Stimulated activated CD8-positive, alpha-beta memory T cell treated with anti-CD3 and anti-CD28 coated beads, Interleukin-4, amount 100 ng/mL, for 48 hours (primary cell): ENCODE results near the gene KIF1A.
"Not testable (repeated sequence)": the region's sequence is repeated elsewhere in the genome, so short reads cannot be mapped to it uniquely, and the experiment has no call there.

Experiments used
- DNase-seq: peaks from one replicate; pipeline ENCODE4 v3.0.0-alpha.2; 2020

KIF1A gene

DNA sequence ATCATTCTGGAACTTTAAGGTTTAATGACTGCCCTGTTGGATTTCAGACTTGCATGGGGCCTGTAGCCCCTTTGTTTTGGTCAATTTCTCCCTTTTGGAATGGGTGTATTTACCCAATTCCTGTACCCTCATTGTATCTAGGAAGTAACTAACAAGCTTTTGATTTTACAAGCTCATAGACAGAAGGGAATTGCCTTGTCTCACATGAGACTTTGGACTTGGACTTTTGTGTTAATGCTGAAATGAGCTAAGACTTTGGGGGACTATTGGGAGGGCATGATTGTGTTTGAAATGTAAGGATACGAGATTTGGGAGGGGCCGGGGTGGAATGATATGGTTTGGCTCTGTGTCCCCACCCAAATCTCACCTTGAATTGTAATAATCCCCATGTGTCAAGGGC is 26.3 kb upstream of the KIF1A start:
- not testable (repeated sequence) for DNase-seq

- DNase-seq, result no peak
Measured at GRCh38 chr2:240840435-240841060, 20.5 kb upstream of the KIF1A start.

- no peak for DNase-seq
Measured at GRCh38 chr2:240839152-240840143, 19.4 kb upstream of the KIF1A start.

DNA sequence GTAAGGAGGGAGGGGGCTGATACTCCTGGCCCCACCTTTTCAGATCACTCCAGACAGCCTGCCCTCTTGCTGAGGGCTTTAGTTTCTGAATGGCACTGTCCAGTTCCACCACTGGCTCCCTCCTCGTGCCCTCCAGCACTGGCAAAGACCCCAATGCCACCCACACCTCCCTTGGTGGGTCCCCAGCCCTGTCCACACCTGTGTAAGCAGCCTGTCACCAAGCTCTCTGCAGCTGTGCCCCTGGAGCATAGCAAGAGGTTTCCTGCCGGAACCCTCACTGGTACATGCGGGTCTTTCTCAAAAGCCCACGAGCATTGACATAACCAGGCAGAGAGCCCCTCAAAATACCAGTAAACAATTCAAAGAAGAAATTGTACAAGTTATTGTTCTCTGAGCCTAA is 17.6 kb upstream of the KIF1A start:
- no peak for DNase-seq

DNA sequence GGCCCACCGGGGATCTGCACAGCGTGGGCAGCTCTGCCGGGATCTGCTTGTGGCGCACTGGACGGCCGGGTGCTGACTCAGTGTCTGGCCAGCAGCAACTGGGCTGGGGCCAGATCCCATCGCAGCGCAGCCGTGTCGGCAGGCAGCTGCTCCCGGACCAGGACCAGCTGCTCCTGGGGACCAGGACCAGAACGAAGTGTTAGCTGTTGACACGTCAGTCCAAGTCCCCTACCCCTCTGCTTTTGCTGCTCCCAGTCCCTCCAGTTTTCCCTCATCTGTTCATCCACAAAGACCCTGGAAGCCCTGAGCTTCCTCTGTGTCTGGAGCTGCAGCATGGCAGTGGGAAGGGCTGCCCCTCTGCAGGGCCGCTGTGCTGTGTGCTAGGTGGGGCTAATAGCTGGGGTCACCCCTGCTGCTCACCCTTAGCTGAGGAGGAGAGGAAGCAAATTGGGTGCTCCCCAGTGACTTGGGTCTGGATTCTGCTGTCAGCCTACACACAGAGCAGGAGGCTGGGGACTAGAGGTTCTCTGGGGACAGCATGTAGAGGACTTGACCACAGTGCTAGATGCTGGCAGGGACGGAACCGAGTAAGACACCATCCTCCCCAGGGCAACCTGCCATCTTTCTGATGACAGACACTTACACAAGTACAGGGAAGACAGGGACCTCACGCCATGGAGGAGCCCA is 16.9 kb upstream of the KIF1A start:
- no peak for DNase-seq

DNA sequence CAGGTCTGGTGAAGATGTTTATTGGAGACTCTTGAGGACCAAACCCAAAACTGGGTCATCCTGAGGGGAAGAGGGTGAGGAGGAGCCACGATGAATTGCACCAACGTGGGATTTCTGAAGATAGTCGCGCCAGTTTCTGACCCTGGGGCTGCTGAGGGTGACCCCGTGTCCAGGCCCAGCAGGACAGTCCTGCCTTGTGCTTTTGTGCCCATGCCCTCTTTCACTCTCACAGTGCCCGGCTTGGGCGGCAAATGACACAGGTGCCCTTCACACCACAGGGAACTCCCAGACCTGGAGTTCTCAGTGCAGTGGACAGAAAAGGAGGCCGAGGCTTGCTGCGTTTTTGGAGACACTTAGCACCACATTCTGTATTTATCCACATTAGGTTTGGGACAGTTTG is 15.5 kb upstream of the KIF1A start:
- DNase-seq, result no peak

GRCh38 chr2:240834377-240834975 is 14.5 kb upstream of the KIF1A start:
- no peak for DNase-seq

DNA sequence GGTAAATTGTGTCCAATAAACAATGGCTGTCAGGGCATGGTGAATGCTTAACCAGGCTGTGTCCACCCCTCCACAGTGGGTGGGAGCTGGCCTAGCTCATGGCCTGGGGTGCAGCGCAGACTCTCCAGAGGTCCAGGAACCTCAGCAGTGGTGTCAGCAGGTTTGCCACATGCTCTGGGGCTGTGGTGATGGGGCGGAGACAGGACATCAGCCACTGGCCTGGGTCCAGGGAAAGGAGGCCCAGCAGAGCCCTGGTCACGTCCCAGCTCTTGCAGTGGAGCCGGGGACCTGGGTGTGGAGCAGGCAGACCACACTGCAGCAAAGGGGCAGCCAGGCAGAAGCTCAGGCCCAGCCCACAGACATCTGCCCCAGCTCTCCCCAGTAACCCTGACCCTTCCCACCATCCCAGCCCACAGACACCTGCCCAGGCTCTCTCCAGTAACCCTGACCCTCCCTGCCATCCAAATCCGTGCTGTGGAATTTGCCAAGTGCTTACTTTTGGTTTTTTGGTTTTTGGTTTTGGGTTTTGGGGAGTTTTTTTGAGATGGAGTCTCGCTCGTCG is 13.8 kb upstream of the KIF1A start:
- DNase-seq, result no peak

DNA sequence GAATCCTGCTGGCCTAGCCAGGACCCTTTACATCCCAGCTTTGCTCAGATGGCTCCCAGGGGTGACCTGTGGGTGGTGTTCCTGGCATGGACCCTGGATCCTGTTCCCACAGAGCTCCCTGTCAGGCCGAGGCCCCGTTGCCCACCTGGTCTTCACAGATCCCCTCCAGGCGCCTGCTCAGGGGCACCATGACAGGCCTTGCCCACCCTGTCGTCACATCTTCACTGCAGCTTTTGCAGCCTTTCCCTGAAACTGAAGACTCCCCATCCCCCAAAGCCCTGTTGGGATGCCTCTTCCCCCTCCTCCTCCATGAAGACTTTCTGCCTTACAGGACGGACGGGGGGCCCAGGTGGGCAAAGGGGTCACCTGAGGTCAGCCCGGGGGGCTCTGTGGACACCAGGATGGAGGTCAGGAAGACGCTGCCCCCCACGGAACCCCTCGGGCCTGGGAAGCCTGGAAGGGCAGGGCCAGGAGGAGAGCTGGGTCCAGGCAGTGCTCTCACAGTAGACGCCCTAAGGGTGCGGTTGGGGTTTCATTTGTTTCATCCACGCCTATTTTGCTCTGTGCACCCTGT is 13.0 kb upstream of the KIF1A start:
- DNase-seq, result no peak

GRCh38 chr2:240832205-240832727 is 12.2 kb upstream of the KIF1A start:
- peak; percentile 97 for DNase-seq

DNA sequence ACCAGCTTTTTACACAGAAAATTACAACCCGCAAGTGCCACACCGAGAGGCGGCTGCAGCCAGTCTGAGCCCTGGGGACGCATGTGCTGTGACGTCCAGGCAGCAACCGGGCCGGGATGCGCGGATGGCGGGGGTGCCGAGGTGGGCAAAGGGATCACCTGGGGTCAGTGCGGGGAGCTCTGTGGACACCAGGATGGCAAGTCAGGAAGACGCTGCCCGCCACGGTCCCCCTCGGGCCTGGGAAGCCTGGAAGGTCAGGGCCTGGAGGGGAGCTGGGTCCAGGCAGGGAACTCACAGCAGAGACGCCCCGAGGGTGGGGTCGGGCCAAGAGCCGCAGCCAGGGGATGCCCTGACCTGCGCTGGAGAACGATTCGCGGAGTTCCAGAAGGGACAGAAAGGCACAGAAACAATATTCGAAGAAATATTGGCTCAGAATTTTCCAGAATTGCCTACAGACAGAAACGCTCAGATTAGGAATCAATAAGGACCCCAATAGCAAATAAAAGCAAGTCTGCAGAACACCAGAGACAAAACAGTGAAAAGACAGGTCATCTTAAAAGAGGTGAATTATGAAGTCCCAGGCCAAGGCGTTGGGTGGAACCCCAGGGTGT is 11.7 kb upstream of the KIF1A start:
- no peak for DNase-seq

DNA sequence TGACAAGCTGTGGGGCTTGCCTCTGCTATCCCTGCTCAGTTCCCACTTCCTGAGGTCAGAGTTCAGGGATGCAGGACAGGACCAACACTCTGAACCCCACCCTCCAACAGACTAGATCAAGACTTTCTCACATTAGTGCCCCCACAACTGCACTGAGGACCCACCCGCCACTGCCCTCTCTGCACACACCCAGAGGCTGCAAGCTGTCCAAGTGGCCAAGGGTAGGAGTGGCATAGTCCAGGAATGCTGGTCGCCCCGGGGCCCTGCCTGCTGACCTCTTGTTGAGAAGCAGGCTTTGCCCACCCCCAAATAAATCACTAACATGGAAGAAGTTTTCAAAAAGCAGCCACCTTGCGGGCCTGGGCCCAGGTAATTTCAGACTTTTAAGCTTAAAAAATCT is 5.5 kb upstream of the KIF1A start:
- peak; percentile 5 for DNase-seq

DNA sequence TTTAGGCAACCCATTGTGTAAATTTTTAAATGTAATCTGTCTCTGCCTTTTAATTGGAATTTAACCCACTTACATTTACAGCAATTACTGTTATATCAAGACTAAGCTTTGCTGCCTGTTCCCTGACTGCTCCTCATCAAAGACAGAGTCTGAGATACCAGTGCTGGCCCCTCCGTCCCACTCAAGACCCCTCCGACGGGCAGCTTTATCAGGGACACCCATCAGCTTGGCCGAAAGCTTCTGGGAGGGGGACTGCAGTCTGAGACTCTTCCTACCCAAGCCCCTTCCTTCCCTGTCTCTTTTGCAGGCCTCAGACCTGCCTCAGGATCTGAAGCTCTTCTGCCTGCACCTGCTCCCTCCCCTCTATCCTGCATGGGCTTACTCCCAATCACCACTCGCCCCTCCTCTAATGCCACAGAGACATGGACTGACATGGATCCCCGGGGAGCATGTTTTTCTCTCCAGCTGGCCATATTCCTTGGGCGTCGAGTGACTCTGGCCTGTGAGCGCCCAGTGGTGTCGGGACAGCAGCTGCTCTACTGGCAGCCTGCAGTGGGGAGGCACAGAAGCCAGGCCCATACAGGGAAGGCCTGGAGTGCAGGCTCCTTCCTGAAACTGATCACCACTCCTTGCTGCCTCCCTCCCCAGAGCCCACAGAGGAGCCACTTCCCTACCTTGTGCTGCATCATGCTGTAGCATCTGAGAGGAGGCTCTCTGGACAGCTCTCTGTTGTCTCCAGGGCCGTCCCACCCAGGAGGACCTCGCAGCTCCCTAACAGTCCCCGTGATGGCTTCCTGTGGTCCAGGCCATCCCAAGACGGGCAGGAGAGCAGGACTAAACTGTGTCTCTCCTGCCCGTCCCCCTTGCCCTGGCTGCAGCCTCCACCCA is 3.7 kb upstream of the KIF1A start:
- peak; percentile 9 for DNase-seq

- peak; percentile 10 for DNase-seq
Measured at GRCh38 chr2:240822280-240822847, 2.3 kb upstream of the KIF1A start.

DNA sequence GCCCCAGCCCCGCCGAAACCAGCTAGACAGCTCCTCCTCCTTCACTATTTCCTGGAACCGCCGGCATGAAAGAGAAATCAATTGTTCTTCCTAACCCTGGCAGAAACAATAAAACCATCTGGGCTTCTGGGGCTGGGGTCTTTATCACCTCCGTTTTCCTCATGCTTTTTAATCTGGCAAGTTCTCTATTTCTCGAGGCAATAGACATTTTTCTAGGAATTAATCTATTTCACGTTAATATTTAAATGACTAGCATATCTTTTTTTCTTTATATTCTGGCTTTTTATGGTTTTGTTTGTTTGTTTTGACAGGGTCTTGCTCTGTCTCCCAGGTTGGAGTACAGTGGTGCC is 1.4 kb upstream of the KIF1A start:
- no peak for DNase-seq

DNA sequence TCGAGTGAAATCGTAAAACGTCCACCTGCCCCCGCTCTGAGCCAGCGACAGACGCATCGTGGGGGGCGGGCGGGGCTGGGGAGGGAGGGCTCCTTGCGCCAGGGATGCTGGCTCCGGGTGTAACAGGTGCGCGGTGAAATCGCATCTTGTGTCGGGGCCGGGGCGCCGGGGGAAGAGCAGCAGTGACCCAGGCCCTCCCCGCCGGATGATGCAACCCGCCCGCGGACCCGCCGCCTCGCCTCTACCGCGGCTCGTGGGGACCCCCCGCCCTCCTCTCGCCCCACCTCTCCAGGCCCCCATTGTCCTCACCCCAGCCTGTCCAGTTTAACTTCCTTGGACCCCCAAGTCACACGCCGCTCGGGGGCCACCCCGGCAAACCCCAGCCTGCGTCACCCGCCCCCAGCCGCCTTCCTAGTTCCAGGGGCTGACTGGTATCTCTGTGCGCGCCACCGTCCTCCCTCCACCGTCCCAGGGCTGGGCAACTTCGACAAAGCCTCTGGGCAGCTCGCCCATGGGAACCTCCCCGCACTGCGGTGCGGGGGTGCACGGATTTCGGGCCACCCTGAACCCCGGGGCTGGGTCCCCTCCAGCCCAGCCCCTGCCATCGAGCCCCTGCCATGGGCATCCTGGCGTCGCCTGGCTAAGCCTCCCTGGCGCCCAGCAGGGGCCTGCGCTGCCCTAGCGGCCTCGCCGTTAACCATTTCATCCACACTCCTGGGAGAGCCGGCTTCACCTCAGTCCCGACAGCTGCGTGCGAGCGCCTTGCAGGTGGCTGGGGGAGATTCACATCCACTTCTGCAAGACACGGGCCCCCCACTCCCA is 799 bp upstream of the KIF1A start:
- peak; percentile 60 for DNase-seq

DNA sequence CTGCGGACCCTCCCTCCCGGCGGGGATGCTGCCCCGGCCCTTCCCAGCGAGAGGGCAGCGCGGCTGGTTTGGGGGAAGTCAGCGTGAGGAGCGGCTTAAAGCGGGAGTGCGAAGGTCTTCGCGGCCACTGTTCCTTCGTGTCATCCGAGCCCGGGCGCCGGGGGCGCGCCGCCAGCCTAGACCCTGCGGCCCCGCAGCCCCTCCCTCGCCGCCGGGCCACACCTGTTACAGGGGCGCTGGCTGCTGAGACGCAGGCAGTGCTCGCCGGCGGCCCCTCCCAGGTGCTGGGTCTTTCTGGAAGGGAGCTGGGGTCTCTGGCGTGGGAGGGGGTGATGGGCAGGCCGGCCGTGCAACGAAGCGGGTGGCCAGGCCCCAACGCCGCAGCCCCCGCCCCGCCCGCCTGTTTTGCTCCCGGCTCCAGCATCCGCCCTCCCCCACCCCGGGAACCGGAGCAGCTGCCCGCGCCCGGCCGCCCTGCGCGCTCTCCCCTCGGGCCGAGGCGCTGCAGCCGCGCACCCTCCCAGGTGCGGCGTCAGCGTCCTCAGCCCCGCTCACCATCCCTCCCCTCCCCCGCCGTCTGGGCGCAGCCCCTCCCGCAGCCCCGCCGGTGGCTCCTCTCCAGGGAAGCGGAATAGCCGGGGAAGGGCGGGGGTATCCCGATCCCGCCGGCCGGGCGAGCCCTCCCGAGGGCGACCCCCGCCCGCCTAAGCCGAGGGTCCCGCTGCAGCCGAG is 727 bp downstream of the KIF1A start:
- DNase-seq, result peak; percentile 24

- DNase-seq, result peak; percentile 23
Measured at GRCh38 chr2:240818293-240819125, 1.5 kb downstream of the KIF1A start.
